ENCODE results near the gene LRMDA. TPM values are rescaled to one million over a fixed set of nuclear protein-coding genes. Genes with fewer than 3 reads are reported as not detected.

Gene LRMDA
- total RNA-seq, 4 donors from 2014 or later = 2.2 to 7.8 (median 4.5) TPM

DNA sequence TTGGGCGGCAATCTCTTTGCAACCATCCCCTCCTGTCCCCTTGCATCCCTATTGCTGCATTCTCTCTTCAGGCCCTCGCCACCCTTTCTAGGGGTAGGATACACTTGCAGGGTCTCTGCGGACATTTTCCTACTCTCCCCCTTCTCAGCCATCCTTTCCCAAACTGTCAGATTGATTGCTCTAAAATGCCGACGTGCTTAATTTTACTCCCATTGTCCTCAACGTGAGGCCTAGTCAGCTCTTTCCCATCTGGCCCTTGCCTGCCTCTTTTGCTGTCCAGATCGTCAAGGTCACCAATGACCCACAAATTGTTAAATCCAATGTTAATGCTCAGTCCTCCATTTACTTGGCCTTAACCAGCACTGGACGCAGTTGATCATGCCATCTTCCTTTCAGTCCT lies 12.7 kb upstream of the LRMDA start:
- H3K36me3 ChIP-seq = no peaks in the 10 kb centered on the region
- TF ChIP-seq POLR2AphosphoS5 (IDR thresholded peaks at IDR 0.05) = no peak
- TF ChIP-seq POLR2A (IDR thresholded peaks at IDR 0.05) = no peak
- TF ChIP-seq, protein P1, sequence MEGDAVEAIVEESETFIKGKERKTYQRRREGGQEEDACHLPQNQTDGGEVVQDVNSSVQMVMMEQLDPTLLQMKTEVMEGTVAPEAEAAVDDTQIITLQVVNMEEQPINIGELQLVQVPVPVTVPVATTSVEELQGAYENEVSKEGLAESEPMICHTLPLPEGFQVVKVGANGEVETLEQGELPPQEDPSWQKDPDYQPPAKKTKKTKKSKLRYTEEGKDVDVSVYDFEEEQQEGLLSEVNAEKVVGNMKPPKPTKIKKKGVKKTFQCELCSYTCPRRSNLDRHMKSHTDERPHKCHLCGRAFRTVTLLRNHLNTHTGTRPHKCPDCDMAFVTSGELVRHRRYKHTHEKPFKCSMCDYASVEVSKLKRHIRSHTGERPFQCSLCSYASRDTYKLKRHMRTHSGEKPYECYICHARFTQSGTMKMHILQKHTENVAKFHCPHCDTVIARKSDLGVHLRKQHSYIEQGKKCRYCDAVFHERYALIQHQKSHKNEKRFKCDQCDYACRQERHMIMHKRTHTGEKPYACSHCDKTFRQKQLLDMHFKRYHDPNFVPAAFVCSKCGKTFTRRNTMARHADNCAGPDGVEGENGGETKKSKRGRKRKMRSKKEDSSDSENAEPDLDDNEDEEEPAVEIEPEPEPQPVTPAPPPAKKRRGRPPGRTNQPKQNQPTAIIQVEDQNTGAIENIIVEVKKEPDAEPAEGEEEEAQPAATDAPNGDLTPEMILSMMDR (IDR thresholded peaks at IDR 0.05) = no peak
- TF ChIP-seq EP300 (IDR thresholded peaks at IDR 0.05; ENCODE audit: low read depth) = no peak
- intact Hi-C loops (cut with DNase I; ENCODE audit: low total_unique reads) (no loop called here), in situ Hi-C loops (cut with MboI; ENCODE audit: low pct_ligation_motif_present in 1 of 4, low pct_unique_long_range_greater_than_20kb in 1 of 4, low sequenced_read_pairs in 3 of 4) (loop anchor here (25.0 kb wide), 3 partner anchors 219 to 619 kb away; no protein-coding TSS in a partner anchor)
- H3K9me3 ChIP-seq = no peaks in the 10 kb centered on the region
- WGBS, 2 donors (ENCODE audit: low coverage in 1 of 2) = 91 to 94% methylated on average over 6 to 8 of the region's 8 CpGs
- no peak overlapping the region for H3K4me3 ChIP-seq
- no peak for DNase-seq
- H3K27me3 ChIP-seq = no peaks in the 10 kb centered on the region
- H3K4me1 ChIP-seq = no peaks in the 10 kb centered on the region
- H3K27ac ChIP-seq = no peak overlapping the region

DNA sequence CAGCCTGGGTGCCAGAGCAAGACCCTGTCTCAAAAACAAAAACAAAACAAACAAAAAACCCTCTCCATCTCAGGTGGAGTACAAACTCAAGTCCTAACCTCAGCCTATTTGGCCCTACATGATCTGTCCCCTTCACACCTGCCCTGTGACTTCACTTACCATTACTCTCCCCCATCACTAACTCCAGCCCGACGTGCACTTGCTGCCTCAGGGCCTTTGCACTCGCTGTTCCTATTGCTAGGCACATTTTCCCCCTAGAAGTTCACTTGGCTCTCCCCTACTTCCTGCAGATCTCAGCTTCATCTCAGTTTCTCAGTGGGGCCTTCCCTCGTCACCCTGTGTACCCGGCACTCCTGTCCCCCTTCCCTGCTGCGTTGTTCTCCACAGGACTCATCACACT lies 8.5 kb upstream of the LRMDA start:
- intact Hi-C loops (cut with DNase I; ENCODE audit: low total_unique reads) = no loop called here
- no peak for DNase-seq
- Histone ChIP-seq H3K36me3 (no peaks in the 10 kb centered on the region), H3K4me3 (no peak overlapping the region), H3K9me3 (no peaks in the 10 kb centered on the region), H3K27me3 (no peaks in the 10 kb centered on the region), H3K27ac (no peak overlapping the region), H3K4me1 (peaks cover 0 to 5% (median 0%) of the 10 kb centered on the region in 4 donors)
- TF ChIP-seq, protein P1 (IDR thresholded peaks at IDR 0.05) = no peak
- TF ChIP-seq EP300 (IDR thresholded peaks at IDR 0.05; ENCODE audit: low read depth) = no peak
- no peak for TF ChIP-seq POLR2AphosphoS5 (IDR thresholded peaks at IDR 0.05)
- no peak for TF ChIP-seq POLR2A (IDR thresholded peaks at IDR 0.05)
- in situ Hi-C loops (cut with MboI; ENCODE audit: low pct_ligation_motif_present in 1 of 4, low pct_unique_long_range_greater_than_20kb in 1 of 4, low sequenced_read_pairs in 3 of 4) = loop anchor here (25.0 kb wide), 3 partner anchors 214 to 614 kb away; no protein-coding TSS in a partner anchor
- WGBS, 2 donors (ENCODE audit: low coverage in 1 of 2) = 92 to 97% methylated on average over 6 of the region's 6 CpGs

DNA sequence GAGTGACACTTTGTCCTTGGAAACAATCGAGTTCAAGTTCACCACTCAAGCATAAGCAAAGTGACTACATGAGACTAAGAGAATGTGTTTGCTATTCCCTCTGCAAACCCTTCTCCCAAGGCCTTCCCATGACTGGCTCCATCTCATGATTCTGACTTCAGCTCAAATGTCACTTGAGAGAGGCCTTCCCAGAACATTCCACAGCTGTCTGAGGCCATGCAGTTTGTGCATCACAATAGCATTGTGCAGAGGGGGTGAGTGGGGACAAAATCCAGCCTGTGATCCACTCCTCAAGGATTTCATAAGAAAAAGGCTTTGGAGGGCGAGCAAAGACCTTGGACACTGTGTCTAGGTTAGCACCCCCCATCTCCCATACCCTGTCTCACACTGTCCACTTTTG lies 6.9 kb upstream of the LRMDA start:
- 60 to 61% methylated on average over 1 to 2 of the region's 2 CpGs for WGBS, 2 donors (ENCODE audit: low coverage in 1 of 2)
- H3K27ac ChIP-seq = no peak overlapping the region

DNA sequence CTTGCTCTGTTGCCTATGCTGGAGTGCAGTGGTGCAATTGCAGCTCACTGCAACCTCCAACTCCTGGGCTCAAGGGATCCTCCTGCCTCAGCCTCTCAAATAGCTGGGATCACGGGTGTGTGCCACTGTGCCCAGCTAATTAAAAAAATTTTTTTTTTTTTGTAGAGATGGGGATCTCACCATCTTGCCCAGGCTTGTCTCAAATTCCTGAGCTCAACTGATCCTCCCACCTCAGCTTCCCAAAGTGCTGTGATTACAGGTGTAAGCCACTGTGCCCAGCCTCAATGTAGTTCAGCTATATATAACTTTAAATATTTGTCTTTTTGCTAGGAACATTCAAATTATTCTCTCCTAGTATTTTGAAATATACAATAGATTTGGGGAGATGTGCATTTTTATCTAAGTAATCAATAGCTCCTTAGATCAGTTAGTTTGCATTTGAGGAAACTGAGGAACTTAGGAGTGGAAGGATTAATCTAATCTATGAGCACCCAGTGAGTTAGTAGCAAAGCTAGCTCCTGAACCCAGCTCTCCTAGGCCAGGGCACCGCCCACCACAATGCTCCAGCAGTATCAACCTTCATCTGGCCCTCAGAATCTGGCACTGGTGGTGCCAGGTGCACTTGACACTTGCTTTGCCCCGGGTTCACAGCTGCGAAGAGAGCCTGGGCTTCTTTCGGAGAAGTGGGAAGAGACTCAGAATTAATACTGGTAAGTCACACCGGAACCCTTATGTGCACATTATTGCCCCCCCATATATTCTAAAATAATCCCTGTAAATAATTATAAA lies 5.9 kb upstream of the LRMDA start:
- DNase-seq = no peak
- H3K27me3 ChIP-seq = no peaks in the 10 kb centered on the region
- TF ChIP-seq POLR2AphosphoS5 (IDR thresholded peaks at IDR 0.05) (no peak), POLR2A (IDR thresholded peaks at IDR 0.05) (no peak), EP300 (IDR thresholded peaks at IDR 0.05; ENCODE audit: low read depth) (no peak)
- TF ChIP-seq, protein P1 (IDR thresholded peaks at IDR 0.05) = no peak
- no peak overlapping the region for H3K27ac ChIP-seq
- H3K36me3 ChIP-seq = no peaks in the 10 kb centered on the region
- peaks cover 0 to 18% (median 5%) of the 10 kb centered on the region in 4 donors for H3K4me1 ChIP-seq
- H3K4me3 ChIP-seq = no peak overlapping the region
- intact Hi-C loops (cut with DNase I; ENCODE audit: low total_unique reads) = no loop called here
- WGBS, 2 donors (ENCODE audit: low coverage in 1 of 2) = 91% methylated on average over 6 of the region's 6 CpGs; no CpG with 5 or more reads in 1 of the 2 donors
- in situ Hi-C loops (cut with MboI; ENCODE audit: low pct_ligation_motif_present in 1 of 4, low pct_unique_long_range_greater_than_20kb in 1 of 4, low sequenced_read_pairs in 3 of 4) = no loop called here
- H3K9me3 ChIP-seq = no peaks in the 10 kb centered on the region

More for the DNA sequence above, 6.9 kb upstream of the LRMDA start:
- H3K27me3 ChIP-seq = no peaks in the 10 kb centered on the region
- no peak overlapping the region for H3K4me3 ChIP-seq
- DNase-seq = no peak
- intact Hi-C loops (cut with DNase I; ENCODE audit: low total_unique reads) (no loop called here), in situ Hi-C loops (cut with MboI; ENCODE audit: low pct_ligation_motif_present in 1 of 4, low pct_unique_long_range_greater_than_20kb in 1 of 4, low sequenced_read_pairs in 3 of 4) (loop anchor here (25.0 kb wide), 3 partner anchors 213 to 613 kb away; no protein-coding TSS in a partner anchor)
- H3K9me3 ChIP-seq = no peaks in the 10 kb centered on the region
- H3K36me3 ChIP-seq = no peaks in the 10 kb centered on the region
- peaks cover 0 to 8% (median 0%) of the 10 kb centered on the region in 4 donors for H3K4me1 ChIP-seq
- TF ChIP-seq POLR2A (IDR thresholded peaks at IDR 0.05) = no peak
- TF ChIP-seq EP300 (IDR thresholded peaks at IDR 0.05; ENCODE audit: low read depth) = no peak
- TF ChIP-seq, protein P1 (IDR thresholded peaks at IDR 0.05) = no peak
- TF ChIP-seq POLR2AphosphoS5 (IDR thresholded peaks at IDR 0.05) = no peak

All from transverse colon (tissue), 4 donors.